ENCODE data around the gene C1orf74.
A peak's percentile ranks its signal among the peaks of the same experiment; 100 is the strongest.
"Not testable (repeated sequence)": the region's sequence is repeated elsewhere in the genome, so short reads cannot be mapped to it uniquely, and the experiment has no call there.

Gene C1orf74

DNA sequence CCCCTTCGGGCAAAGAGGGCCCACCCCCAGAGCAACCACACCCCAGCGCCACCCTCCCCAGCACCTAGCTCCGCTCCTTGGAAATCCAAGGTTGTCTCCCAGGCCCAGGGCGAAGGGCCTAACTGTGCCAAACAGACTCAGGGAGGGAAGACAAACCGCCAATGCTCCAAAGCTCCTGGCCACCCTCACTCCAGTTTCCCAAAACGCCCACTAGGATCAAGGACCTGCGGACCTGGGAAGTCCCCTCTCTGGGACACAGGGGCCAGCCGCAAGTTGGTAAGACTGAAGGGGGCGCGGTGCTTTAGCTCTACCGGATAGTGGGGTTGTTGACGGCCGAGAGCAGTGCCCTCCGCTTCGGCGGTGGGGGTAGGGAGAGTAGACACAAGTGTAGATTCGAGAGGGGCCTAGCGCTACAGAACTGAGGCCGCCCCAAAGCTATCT lies 21.0 kb upstream of the C1orf74 start:
- DNase-seq = no peak

DNA sequence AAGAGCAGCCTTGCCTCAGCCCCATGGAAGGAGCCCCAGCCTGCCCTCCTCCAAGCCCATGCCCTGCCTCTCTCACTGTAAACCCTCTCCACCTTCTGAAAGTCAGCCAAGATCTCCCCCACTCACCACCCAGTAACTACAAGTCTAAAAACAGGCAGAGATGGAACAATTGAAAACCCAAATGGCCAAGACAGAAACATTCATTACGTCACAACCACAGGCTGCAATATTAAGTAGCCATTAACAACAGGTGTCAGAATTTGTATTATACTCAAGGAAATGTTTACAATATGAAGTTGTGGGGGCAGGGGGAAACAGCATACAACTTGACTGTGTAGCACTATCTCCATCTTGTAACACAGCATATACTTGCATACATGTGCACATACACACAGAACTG lies 19.2 kb upstream of the C1orf74 start:
- DNase-seq = no peak

DNA sequence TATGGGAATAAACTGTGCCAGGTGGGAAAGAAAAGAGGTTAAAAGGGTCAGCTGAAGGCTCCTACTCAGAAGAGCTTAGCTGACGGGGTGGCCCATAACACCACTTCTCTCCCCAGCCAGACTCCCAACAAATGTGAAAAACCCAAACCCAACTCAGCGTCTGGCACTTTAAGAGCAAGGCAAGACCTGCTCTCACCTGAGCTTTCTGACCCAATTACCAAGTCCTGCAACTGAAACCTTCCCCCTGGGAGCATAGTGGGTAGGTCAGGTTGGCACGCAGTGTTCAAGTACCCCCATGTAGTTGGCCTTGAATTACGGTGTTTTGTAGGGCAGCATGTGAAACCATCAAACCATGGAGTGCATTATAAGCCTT lies 18.4 kb upstream of the C1orf74 start:
- no peak for DNase-seq

DNA sequence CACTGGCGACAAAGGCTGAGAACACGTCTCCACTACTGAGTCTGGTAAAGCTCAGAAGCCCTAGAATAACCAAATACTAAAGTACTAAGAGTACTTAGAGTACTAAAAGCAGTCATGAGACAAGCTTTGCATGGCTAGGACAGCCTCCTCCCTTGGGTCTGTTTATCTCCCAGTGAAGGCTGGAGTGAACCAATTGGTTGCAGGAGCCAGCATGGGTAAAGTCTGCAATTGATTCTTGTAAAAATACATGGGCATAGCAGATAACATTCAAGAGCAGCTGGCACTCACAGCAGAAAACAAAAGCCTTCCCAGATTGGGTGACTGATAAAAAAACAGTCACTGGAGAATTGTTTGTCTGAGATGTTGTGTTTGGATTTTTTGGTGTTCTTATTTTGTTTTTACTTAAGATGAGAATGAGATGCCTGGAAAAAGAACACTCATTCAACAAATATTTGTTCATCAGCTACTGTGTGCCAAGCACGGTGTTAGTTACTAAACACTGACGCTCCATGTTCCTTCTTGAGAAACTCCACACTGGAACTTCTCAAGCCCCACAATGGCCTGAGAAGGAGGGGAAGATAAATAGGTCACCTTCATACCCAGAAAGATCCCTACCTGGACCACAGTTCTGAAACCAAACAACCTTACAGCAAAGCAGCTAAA lies 17.9 kb upstream of the C1orf74 start:
- no peak for DNase-seq

DNA sequence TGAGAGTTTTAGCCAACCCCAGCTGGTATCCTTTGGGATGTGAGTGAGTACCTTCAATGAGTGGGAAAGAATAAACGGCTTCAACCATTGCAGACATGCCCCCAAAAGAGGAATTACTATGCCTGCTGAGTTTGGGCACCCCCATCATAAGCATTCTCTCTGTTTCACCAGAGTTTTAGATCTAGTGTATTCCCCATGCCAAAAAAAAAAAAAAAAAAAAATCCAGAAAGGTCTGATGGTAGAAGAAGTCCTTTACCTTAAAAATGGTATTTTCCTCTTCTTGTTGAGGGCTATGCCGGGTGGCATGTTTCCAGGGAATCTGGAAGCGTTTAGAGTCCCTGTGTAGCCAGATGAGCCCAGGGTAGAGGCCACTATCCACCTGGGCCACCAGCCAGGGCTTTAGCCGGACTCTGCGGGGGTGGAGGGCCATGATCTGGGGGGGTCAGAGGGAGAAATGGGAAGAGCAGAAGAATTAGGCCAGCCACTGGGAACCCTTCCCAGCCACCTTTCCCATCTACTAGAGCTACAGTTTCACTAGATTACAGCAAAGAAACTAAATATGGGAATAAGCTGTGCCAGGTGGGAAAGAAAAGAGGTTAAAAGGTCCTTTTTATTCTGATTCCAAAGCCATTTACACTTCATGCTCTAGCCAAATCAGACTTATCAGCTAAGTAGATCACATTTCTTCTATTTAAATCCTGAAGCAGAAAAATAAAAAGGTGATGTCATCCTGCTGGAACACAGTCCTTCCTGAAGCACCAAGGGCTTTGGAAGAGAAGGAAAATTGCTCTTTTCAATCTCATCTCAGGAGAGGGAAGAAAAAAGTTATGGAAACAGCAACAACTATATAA lies 16.9 kb upstream of the C1orf74 start:
- DNase-seq = no peak

DNA sequence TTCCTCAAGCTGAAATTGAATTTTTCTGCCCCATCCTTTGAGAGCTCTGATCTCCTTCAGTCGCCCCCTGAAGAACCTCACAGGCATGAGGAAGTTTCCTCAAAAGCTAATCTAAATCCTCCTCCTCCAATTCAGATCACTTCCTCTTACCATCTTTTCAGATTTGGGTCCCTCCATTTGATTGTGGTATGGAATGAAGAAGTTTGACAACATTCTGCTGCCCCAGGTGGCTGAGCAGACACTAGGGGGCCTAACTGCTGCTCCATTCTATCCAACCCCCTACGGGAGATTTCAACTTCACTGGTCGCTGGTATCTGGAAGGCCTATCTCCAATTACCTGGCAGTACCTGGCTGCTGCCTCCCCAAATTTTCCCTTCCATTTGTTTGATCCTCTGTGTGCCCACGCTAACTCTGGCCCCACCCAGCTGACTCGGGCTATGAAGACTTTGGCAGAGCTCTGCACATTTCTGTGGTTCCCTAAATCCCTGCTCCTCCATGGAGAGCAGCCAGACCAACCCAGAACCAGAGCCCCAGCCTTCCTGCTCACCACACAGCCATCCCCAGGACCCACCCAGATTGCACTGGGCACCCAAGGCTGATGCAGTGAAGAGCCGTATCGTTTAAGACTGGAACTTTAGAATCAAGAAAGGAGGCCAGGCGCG lies 13.8 kb upstream of the C1orf74 start:
- DNase-seq = no peak

DNA sequence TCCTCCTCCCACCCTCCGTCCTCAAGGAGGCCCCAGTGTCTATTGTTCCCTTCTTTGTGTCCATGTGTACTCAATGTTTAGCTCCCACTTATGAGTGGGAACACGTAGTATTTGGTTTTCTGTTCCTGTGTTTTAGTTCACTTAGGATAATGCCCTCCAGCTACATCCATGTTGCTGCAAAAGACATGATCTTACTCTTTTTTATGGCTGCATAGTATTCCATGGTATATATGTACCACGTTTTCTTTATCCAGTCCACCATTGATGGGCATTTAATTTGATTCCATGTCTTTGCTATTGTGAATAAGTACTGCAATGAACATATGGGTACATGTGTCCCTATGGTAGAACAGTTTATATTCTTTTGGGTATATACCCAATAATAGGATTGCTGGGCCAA lies 9.4 kb upstream of the C1orf74 start:
- DNase-seq = not testable (repeated sequence)

DNA sequence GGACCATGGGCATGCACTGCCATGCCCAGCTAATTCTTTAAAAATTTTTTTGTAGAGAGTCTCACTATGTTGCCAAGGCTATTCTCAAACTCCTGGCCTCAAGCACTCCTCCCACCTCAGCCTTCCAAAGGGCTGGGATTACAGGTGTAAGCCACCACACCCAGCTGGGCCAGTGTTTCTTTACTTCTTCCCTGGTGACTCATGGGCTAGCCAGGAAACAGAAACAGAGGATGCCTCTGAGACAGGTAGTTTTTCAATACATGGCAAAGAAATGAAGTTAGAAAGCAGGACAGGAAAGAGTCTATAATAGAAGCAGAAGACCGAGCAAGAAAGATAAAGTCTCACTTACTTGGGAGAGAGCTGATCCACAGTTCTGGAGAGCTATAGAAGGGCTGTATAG lies 7.6 kb upstream of the C1orf74 start:
- DNase-seq = no peak

DNA sequence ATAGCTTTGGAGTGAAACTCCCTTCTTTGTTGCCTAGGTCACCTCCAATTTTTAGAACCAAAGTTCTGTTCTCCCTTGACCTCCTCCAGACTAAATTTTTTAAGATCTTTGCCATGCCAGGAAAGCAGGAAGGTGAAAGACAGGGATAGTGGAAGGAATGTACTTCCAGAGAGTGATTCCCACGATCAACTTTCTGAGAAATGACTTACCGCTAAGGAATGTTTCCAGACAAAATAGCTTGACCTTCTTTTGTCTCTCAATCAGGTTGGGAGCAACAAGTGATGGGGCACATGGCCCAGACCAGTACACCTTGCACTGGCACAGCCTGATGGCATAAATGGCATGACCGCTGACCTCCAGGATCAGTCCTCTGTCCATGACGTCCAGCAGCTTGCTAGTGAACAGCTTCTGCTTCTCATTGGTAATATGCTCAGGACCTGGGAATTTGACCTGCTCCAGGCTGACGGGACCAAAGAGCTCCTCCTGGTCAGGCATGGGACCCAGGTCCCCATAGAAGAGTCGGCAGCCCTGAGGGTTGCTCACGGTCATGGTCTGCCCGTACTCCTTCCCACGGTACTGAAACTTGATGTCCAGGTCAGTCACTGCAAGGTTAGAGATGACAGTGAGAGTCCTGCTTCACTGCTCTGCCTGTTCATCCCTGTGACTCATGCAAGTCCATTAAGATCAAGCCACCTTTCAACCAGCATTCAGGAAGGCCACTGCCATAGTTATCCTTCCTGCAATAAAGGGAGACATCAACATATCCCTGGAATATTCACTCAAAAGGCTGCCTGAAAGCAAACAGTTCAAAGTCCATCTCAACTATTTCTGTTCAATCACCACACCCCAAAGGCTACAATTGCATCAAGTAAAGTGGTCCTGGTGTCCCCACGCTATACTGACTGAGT lies 6.2 kb upstream of the C1orf74 start:
- no peak for DNase-seq

DNA sequence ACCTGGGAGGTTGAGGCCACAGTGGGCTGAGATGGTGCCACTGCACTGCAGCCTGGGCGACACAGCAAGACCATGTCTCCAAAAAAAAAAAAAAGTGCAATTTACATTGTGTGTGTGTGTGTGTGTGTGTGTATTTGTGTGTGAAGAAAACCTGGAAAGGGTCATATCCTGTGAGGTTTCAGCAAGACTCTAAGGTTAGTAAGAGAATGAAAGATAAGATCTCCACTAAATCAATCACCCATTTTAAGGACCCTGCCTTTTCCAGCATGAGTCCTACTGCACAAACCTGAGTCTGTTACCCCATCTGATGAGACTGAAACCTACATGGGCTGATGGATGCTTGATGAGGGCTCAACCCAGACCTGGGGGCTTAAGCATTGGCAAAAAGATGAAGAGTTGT lies 4.9 kb upstream of the C1orf74 start:
- no peak for DNase-seq

DNA sequence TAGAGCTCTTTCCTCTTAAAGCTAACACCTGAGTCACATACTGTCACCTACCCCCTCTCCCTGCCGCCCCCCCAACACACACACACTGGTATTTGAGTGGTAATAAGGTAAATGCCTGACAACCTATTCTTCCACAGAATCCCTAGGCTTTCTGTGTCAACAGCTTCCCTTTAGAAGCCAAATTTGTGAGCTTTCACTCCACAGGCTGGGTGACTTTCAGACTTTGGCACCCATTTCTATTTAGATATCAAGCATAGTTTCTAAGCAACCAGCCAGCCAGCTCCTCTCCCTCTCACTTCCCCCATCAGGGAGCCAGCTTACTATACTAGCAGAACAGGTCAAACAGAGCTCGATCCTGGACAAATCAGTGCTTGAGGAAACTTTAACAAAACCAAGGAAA lies 3.2 kb upstream of the C1orf74 start:
- no peak for DNase-seq

DNA sequence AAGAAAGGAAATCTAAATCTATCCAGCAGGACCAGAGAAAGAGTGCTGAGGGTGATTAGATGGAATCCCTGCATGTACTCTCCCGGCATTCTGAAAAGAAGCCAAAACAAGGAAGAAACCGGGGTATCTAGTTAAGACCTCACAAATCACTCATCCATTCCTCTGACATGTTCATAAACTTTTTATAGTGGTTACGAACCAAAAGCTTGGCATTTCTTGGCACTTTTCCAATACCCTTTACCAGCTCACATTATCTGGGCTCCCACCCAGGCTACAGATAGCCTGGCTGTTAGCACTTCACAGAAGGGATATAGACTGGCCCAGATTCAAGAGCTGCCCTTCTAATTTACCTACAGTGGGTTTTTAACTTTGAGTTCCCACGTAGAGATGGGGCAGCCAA lies 1.8 kb upstream of the C1orf74 start:
- no peak for DNase-seq

DNA sequence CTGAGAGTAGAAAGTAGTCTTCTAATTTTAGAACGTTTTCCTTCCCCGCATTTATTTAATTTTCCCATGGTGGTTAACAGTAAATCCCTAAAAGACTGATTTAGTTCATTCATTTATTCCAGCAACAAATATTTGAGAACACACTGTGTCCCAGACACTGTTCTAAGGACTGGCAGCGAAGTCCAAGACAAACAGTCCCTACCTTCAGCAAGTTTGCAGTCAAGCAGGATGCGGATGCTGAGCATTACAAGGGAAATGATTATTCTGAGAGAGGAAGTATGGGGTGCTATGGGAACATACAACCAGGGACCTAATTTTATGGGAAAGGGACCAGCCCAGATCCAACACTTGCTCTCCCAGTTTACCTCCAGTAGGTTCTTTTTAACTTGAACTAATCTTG lies 1.2 kb upstream of the C1orf74 start:
- DNase-seq = no peak

DNA sequence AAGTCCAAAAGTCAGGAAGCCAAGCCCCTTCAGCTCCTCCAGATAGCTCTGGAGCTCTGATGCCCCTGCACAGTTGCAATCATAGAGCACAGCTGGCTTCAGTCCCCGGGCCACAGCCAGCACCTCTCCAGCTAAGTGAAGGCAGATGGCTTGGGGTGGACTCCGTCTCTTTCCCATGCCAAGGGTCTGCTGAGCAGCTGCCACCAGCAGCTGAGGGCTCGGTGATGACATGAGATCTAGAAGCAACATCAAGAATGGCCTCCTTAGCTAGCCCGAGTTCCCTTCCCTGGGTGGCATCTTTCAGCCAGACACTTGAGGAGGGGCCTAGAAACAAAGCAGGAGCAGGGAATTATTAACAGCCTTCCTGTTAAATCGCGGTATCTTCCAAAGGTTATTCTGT lies 973 bp downstream of the C1orf74 start:
- no peak for DNase-seq

DNA sequence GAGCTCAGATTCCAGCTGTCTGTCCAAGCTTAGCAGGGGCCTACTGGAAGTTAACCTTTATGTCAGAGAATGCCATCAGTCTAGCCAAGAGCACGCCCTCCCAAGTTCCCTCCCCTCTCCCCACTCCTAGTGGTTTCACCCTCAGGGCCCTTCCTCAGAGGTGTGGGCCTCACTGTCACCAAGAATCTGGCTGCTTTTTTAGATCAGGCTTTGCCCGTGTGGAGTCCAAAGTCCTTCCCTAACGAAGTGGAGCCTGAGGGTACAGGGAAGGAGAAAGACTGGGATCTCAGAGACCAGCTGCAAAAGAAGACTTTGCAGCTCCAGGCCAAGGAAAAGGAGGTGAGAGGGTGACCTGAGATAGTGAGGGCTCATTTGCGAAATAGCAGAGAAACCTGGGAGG lies 4.1 kb downstream of the C1orf74 start:
- DNase-seq = no peak

DNA sequence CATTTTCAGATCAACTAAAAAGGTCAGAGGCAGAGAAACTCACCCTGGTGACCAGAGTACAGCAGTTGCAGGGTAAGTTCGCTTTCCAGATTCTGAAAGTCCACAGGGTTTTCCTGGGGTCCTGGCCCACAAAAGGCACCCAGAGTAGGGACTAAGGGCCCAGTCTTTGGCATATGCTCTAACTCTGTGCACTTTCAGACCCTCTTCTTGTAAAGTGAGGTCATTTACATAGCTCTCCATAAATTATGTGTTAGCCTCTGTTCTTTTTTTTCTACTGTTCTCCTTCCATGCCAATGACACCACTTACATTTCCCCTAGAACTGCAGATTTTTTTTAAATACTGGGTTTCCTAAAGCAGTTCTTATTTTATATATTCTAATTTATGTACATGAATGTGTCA lies 6.3 kb downstream of the C1orf74 start:
- DNase-seq = no peak

DNA sequence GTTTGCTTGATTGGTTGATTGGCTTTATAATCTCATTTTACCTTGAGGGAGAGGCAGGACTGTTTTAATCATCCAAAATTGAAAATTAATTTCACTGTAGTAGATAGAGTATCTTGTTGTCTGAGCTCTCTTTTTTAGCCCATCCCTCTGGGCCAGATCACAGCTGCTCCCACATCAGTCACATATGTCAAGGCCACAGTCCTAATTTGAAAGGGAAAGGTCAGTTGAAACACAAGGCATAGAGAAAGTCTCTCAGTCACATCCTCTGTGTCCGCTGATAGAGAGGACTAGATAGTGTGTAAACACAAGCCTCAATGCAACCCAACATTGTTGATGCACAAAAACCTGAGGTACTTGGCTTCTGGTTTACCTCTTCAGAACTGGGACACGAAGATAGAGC lies 6.8 kb downstream of the C1orf74 start:
- no peak for DNase-seq

DNA sequence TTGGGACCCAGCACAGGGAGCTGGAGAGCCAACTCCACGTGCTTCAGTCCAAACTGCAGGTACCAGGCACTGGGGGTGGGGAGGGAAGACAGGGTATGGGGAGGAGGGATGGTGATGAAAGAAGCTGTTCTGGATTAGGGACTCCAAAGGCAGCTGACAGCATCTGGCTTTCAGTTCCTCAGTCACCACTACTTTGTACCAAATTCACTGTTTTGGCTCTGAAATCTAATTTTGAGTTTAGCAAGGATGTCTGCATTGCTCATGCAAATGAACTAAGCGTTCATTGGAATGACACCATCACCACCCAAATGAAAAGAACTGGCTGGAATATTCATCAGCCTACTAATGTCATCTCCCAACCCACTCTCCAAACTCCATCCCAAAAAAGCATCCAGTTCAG lies 8.7 kb downstream of the C1orf74 start:
- no peak for DNase-seq

DNA sequence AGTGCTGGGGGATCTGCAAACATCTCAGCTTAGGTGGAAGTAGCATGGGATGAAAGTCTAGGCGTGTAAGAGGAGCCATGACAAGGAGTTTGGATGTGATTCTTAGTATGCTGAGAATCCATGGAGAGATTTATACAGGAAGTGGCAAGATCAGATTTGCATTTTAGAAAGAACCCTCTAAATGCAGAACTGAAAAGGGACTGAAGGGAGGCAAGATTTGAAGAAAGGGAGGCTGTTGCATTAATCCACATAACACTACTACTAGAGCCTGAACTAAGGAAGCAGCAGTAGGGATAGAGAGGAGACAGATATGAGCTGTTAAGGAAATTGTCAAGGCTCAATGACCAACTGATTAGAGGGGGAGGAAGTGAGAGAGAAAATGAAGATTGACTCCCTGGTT lies 9.8 kb downstream of the C1orf74 start:
- peak in 1 of 2 donors; percentile 29 for DNase-seq

DNA sequence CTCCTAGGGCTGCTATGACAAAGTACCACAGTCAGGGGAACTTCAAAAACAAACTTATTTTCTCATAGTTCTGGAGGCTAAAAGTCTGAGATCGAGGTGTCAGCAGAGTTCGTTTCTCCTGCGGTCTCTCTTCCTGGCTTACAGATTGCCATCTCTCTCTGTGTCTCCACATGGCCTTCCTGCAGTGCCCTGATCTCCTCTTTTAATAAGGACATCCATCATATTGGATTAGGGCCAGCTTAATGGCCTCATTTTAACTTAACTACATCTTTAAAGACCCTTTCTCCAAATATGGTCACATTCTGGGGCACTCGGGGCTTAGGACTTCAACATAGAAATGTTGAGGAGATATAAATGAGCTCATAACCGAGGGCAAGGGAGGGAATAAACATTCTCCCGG lies 12.2 kb downstream of the C1orf74 start:
- DNase-seq = no peak

DNA sequence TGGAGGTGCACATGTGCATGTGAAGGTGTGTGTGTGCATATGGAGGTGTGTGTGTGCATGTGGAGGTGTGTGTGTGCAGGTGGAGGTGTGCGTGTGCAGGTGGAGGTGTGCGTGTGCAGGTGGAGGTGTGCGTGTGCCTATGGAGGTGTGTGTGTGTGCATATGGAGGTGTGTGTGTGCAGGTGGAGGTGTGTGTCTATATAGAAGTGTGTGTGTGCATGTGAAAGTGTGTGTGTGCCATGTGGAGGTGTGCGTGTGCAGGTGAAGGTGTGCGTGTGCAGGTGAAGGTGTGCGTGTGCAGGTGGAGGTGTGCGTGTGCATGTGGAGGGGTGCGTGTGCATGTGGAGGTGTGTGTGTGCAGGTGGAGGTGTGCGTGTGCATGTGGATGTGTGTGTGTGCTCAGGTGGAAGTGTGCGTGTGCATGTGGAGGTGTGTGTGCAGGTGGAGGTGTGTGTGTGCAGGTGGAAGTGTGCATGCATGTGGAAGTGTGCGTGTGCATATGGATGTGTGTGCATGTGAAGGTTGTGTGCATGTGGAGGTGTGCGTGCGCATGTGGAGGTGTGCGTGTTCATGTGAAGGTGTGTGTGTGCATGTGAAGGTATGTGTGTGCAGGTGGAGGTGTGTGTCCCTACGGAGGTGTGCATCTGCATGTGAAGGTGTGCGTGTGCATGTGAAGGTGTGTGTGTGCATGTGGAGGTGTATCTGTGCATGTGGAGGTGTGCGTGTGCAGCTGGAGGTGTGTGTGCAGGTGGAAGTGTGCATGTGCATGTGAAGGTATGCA lies 13.5 kb downstream of the C1orf74 start:
- DNase-seq = no peak

DNA sequence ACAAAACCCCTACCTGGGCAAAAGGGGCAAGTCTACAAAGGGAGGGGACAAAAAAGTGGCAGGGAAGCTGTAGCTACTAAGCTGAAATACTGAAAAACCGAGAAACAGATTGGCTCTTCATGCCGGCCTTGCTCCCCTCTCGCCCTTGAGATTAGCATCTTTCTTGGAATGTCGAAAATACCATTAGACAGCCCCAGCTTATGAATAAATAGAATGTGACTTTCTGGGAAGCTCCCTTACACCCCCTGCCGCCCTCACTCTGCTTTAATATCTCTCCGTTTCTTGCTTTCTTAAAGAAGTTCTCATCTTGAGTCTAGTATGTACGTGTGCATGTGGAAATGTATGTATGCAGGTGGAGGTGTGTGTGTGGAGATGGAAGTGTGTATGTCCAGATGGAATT lies 14.4 kb downstream of the C1orf74 start:
- peak in 1 of 2 donors; percentile 50 for DNase-seq
